Measurements from ENCODE around the gene ZNF597. TPM values are rescaled to one million over a fixed set of nuclear protein-coding genes. Genes with fewer than 3 reads are reported as not detected.
"Not testable (repeated sequence)": the region's sequence is repeated elsewhere in the genome, so short reads cannot be mapped to it uniquely, and the experiment has no call there.

ZNF597 gene
- total RNA-seq, 1 experiment from 2014 or later: not detected

DNA sequence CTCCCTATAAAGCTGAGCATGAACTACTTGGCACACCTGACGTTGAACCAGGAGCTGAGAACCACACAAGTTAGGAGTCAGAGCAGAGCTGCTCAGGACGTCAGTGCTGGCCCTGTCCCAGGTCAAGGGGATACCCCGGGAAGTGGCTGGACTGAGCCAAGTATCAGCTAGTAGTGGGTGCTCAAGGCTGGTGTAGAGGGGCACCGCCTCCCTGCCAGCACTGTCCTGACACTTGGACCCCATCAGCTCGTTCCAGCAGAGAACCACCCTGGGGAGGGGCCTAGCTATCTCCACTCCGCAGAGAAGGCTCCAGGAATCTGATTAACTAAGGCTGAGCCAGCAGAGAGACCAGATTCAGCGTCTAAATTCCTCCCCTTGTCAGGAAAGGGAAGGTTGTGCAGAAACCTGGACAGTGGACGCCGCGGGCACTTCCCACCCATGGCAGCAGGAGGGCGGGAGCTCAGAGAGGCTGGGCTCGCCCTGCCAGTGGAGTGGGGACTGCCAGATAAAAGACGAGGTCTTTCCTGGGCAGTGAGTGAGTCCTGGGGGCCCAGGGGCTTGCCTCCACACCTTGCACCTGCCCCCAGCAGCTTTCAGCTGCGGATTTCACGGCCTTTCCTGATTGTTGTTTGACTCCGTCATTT, 31.0 kb upstream of the ZNF597 start:
- ATAC-seq (no peak), DNase-seq (no peak)
- intact Hi-C loops (cut with micrococcal nuclease): no loop called here
- H3K36me3 ChIP-seq (ENCODE audit: low read depth, low read length): no peaks in the 10 kb centered on the region
- H3K27ac ChIP-seq (ENCODE audit: low read length): no peak overlapping the region
- ChIA-PET POLR2A (ENCODE audit: unreplicated experiment) (no interaction called here), CTCF (no interaction called here)
- no peaks in the 10 kb centered on the region for H3K9me3 ChIP-seq (ENCODE audit: low read length)
- H3K4me1 ChIP-seq (ENCODE audit: insufficient read depth, low read length): no peaks in the 10 kb centered on the region
- no TSS peak for BruUV-seq (replicated peaks)
- no peaks in the 10 kb centered on the region for H3F3A ChIP-seq (ENCODE audit: low read length, unreplicated experiment)
- H4K20me1 ChIP-seq (ENCODE audit: low read length): no peaks in the 10 kb centered on the region
- no peak for TF ChIP-seq EZH2 (IDR thresholded peaks at IDR 0.05; ENCODE audit: low read length, unreplicated experiment)
- no peak for TF ChIP-seq EZH2phosphoT487 (IDR thresholded peaks at IDR 0.05; ENCODE audit: borderline replicate concordance, low read length)
- TF ChIP-seq, protein P1, sequence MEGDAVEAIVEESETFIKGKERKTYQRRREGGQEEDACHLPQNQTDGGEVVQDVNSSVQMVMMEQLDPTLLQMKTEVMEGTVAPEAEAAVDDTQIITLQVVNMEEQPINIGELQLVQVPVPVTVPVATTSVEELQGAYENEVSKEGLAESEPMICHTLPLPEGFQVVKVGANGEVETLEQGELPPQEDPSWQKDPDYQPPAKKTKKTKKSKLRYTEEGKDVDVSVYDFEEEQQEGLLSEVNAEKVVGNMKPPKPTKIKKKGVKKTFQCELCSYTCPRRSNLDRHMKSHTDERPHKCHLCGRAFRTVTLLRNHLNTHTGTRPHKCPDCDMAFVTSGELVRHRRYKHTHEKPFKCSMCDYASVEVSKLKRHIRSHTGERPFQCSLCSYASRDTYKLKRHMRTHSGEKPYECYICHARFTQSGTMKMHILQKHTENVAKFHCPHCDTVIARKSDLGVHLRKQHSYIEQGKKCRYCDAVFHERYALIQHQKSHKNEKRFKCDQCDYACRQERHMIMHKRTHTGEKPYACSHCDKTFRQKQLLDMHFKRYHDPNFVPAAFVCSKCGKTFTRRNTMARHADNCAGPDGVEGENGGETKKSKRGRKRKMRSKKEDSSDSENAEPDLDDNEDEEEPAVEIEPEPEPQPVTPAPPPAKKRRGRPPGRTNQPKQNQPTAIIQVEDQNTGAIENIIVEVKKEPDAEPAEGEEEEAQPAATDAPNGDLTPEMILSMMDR (conservative IDR thresholded peaks at IDR 0.05; ENCODE audit: low read depth, low read length): no peak
- no peak overlapping the region for H2AFZ ChIP-seq (ENCODE audit: low read length)
- H3K9me2 ChIP-seq (replicated peaks; ENCODE audit: low read length): no peaks in the 10 kb centered on the region
- H3K79me2 ChIP-seq (ENCODE audit: low read length): peaks cover 40% of the 10 kb centered on the region
- H3K4me2 ChIP-seq (ENCODE audit: low read length): no peak overlapping the region
- H3K9ac ChIP-seq (ENCODE audit: low read length): no peak overlapping the region
- no peaks in the 10 kb centered on the region for H3K27me3 ChIP-seq (ENCODE audit: low read length)
- no peak overlapping the region for H3K4me3 ChIP-seq (ENCODE audit: low read length)

DNA sequence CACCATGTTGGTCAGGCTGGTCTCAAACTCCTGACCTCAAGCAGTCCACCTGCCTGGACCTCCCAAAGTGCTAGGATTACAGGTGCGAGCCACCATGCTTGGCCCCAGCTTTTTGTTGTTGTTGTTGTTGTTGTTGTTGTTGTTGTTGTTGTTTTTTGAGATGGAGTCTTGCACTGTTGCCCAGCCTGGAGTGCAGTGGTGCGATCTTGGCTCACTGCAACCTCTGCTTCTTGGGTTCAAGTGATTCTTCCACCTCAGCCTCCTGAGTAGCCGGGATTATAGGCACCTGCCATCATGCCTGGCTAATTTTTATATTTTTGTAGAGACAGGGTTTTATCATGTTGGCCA, 30.3 kb upstream of the ZNF597 start:
- H3K9me2 ChIP-seq (replicated peaks; ENCODE audit: low read length); H3K4me2 ChIP-seq (ENCODE audit: low read length); intact Hi-C loops (cut with micrococcal nuclease); H3K4me3 ChIP-seq (ENCODE audit: low read length); H3K9me3 ChIP-seq (ENCODE audit: low read length); ATAC-seq; CTCF ChIA-PET; H3K36me3 ChIP-seq (ENCODE audit: low read depth, low read length); H3F3A ChIP-seq (ENCODE audit: low read length, unreplicated experiment); H4K20me1 ChIP-seq (ENCODE audit: low read length); BruUV-seq (replicated peaks); H3K9ac ChIP-seq (ENCODE audit: low read length); H3K4me1 ChIP-seq (ENCODE audit: insufficient read depth, low read length); H3K27me3 ChIP-seq (ENCODE audit: low read length); POLR2A ChIA-PET (ENCODE audit: unreplicated experiment); H3K27ac ChIP-seq (ENCODE audit: low read length); H2AFZ ChIP-seq (ENCODE audit: low read length); DNase-seq: not testable (repeated sequence)
- peaks cover 41% of the 10 kb centered on the region for H3K79me2 ChIP-seq (ENCODE audit: low read length)

DNA sequence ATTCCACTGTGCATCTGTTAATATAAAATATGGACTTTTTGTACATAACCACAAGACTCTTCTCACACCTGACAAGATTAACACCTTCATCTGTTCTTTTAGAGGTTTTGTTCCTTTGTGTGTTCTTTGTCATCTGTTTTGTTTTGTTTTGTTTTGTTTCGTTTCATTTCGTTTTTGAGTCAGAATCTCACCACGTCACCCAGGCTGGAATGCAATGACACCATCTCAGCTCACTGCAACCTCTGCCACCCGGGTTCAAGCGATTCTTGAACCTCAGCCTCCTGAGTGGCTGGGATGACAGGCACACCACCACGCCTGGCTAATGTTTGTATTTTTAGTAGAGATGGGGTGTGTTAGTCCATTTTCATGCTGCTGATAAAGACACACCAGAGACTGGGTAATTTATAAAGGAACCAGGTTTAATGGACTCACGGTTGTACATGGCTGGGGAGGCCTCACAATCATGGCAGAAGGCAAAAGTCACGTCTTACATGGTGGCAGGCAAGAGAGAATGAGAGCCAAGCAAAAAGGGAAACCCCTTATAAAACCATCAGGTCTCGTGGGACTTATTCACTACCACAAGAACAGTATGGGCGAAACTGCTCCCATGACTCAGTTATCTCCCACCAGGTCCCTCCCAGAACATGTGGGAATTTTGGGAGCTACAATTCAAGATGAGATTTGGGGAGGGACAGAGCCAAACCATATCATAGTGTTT, 29.7 kb upstream of the ZNF597 start:
- CTCF ChIA-PET: no interaction called here
- Histone ChIP-seq H3F3A (ENCODE audit: low read length, unreplicated experiment) (no peaks in the 10 kb centered on the region), H3K27me3 (ENCODE audit: low read length) (no peaks in the 10 kb centered on the region), H3K4me3 (ENCODE audit: low read length) (no peak overlapping the region), H3K9me3 (ENCODE audit: low read length) (no peaks in the 10 kb centered on the region), H4K20me1 (ENCODE audit: low read length) (no peaks in the 10 kb centered on the region), H3K4me2 (ENCODE audit: low read length) (no peak overlapping the region), H3K27ac (ENCODE audit: low read length) (no peak overlapping the region), H3K36me3 (ENCODE audit: low read depth, low read length) (no peaks in the 10 kb centered on the region), H3K4me1 (ENCODE audit: insufficient read depth, low read length) (no peaks in the 10 kb centered on the region), H3K9me2 (replicated peaks; ENCODE audit: low read length) (no peaks in the 10 kb centered on the region), H2AFZ (ENCODE audit: low read length) (no peak overlapping the region), H3K9ac (ENCODE audit: low read length) (no peak overlapping the region), H3K79me2 (ENCODE audit: low read length) (peaks cover 43% of the 10 kb centered on the region)
- no TSS peak for BruUV-seq (replicated peaks)
- POLR2A ChIA-PET (ENCODE audit: unreplicated experiment): no interaction called here
- DNase-seq (no peak), ATAC-seq (no peak)
- no peak for TF ChIP-seq EZH2 (IDR thresholded peaks at IDR 0.05; ENCODE audit: low read length, unreplicated experiment)
- TF ChIP-seq, protein P1 (conservative IDR thresholded peaks at IDR 0.05; ENCODE audit: low read depth, low read length): no peak
- intact Hi-C loops (cut with micrococcal nuclease): no loop called here

Data from PC-3 (cell line).